HG03095 (cell line): ENCODE results near the gene SMC6.
A peak's percentile ranks its signal among the peaks of the same experiment; 100 is the strongest.

ENCODE experiments used
- ATAC-seq: cut with Tn5 transposase; IDR thresholded peaks from one replicate; pipeline ENCODE4 v1.9.1; 2021; ENCODE audit warnings: moderate library complexity; ENCODE audit not compliant: unreplicated experiment

Gene SMC6

GRCh38 chr2:17717666-17718065 is 35.9 kb downstream of the SMC6 start:
- no peak for ATAC-seq

DNA sequence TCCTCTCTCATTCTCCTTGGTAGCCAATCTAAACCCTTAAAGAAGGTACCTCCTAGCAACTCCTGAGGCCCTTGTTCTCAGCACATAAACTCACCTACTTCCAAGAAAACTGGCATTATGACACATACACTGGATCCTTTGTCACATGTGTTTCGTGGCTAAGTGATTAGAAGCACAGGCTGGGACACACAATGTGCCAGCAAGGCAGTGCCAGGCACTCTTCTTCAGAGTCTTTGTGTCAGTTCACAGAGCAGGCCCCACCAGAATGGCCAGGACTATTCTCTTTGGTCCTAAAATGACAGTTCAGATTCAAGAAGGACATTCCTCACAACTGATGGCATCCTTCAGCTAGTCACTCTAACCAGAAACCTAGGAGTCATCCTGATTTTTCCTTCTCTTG is 40.3 kb downstream of the SMC6 start:
- ATAC-seq, result no peak

GRCh38 chr2:17710547-17711248 is 42.9 kb downstream of the SMC6 start:
- ATAC-seq, result no peak

GRCh38 chr2:17709897-17710296 is 43.7 kb downstream of the SMC6 start:
- no peak for ATAC-seq

DNA sequence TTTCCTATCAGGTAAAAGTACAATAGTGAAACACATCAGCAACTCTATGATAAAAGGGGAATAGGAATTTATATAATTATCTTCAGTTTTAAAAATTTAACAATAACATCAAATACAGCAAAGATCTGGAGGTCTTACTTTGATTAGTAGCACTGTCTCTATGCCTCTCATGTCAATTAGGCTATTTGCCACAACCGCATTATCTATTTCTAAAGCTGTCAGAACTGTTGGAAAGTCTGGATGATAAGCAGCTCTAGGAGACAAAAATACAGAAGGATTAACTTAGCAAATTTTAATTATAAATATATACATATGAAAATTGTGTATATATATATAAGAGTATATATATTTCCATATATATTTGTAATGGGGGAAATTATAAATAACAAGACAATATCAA is 45.1 kb downstream of the SMC6 start:
- ATAC-seq, result no peak

GRCh38 chr2:17706845-17707244 is 46.8 kb downstream of the SMC6 start:
- no peak for ATAC-seq

GRCh38 chr2:17690776-17691175 is 62.8 kb downstream of the SMC6 start:
- ATAC-seq, result no peak

DNA sequence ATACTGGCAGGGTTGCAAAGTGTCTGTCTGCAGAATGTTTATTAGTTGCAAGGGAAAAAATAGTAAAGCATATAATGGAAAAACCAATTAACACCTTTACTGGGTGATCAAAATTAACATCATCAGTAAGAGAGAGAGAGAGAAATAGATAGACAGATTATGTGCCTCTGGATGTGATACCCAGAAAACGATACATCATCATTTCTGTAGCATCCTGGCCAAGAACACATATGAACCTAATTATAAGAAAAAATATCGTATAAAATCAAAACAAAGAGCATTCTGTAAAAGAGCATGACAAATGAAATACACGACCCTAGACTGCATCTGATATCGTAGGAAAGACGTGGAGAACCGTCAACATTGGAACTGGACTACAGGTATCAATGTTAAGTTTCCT is 64.6 kb downstream of the SMC6 start:
- ATAC-seq, result no peak

DNA sequence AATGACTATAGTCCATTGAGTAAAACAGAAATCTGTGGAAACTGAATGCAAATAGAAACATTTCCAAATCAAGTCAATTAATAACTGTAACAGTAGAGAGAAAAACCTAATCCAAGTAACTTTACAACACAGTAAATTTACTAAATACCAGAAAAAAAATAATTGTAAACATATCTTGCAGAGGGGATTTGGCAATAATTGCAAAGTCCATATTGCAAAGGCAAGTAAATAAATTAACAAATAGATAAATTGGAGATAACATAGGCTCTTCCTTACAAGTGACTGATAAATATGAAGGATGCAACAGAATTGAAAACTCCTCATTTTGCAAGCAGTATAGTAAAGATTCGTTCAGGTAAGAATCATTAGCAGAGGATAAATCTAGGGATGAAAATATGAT is 65.0 kb downstream of the SMC6 start:
- no peak for ATAC-seq

- ATAC-seq, result no peak
Observed at GRCh38 chr2:17683981-17684380, 69.6 kb downstream of the SMC6 start.

- no peak for ATAC-seq
Observed at GRCh38 chr2:17682098-17682857, 71.3 kb downstream of the SMC6 start.

DNA sequence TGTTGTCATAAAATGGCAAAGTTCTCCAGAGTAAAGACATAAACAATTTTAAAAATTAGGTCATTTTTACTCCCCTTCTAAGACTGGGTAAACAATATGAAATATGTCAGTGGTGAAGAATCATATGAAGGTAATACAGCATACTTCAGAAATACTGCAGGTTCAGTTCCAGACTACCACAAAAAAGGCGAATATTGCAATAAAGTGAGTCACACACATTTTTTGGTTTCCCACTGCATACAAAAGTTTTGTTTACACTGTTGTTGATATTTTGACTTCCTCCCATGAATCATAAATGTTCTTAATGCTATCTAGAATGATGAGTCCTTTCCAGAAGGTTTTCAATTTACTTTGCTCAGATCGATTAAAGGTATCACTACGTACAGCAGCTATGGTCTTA is 73.5 kb downstream of the SMC6 start:
- no peak for ATAC-seq

DNA sequence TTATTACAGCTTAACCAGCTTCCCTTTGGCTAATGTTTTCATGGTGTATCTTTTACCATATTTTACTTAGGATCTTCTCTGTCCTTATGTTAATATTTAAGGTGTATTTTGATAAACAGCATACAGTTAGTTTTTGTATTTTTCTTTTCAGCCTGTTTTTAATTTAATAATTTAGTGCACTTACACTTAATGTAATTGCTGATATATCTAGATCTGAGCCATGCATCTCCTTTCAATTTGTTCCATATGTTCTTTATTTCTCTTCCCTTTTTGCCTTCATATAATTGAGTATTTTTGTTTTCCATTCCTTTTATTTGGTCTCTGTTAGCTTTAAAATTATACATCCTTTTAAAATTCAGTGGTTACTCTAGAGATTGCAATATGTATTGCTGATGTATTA is 78.8 kb downstream of the SMC6 start:
- no peak for ATAC-seq

DNA sequence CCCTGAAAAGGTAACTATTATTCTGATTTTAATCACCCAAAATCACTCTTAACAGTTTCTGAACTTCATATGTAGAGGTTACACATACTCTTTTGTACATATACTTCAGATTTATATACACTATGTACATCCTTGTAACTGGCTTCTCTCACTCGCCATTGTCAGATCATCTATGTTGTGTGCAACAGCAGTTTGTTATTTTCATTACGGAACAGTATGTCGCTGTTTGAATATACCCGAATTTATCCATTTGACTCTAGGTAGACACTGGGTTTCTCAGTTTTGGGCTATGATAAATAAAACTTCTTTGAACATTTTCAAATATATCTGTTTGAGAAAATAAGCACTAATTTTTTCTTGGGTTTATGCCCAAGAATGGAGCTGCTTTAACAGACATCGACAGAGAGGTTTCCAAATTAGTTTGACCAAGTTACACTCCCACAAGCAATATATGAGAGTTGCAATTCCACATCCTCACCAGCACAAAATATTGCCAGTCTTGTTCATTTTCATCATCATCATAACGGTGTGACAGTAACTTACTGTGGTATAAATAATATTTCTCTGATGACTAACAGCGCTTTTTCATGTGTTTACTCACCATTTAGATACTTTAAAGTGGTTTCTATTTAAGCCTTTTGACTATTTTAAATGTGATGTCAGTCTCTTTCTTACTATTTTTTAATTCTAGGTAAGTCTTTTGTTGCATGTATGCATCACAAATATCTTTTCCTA is 80.9 kb downstream of the SMC6 start:
- no peak for ATAC-seq

DNA sequence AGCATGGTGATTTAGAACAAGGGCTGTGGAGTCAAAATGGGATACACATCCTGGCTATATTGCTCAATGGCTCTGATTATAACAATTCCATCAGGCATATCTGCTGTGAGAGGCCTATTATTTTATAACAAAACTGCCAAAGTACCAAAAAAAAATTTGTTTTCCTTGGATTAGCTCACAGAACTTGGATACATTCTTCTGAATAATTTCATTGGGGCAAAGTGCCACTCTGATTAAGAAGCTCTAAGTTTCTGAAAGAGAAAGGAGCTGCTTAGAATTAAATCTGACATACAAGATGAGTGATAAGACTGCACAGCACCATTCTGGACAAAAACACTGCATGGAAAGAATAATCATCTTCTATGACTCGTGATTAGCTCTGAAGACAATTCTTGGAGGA is 85.7 kb downstream of the SMC6 start:
- no peak for ATAC-seq

- ATAC-seq, result no peak
Observed at GRCh38 chr2:17664534-17664933, 89.1 kb downstream of the SMC6 start.

- no peak for ATAC-seq
Observed at GRCh38 chr2:17662723-17663122, 90.9 kb downstream of the SMC6 start.

- ATAC-seq, result no peak
Observed at GRCh38 chr2:17661460-17661859, 92.2 kb downstream of the SMC6 start.

DNA sequence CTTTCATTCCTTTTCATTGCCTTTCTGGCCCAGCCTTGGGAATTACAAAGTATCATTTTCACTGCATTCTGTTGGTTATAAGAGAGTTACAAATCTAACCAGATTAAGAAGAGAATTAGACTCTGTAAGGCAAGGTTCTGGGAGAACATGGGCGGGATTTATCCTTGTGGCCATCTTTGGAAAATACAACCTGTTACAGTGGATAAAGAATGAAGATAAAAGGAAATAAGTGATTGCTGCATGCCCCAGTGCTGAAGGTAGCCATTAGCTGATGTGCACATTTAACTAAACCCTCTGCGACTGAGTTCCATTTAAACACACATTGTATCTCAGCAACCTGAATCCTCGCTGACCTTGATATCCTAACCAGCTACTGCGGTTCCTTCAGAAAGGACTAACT is 93.4 kb downstream of the SMC6 start:
- ATAC-seq, result no peak

DNA sequence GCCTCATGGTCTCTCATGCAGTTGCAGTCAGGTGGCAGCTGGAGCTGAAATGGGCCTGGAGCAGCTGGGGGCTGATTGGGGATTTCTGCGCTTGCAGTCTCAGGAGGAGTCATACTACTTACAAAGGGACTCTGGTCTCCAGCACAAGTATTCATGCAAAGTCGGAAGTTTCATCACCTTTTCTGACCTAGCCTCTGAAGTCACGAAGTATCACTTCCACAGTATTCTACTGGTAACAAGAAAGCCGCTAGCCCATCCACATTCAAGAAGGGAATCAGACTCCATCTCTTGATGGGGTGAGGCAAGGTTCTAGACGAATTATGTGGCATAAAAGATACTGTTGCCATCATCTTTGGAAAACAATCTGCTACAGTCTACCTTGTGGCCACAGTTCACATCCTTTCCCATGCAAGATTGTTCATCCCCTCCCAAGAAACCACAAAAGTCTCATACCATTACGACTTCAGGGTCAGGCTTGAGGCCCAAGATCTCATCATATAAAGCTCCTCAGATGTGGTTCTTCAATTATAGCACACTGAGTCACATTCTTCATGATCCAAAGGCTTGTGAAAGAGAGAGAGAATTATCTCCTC is 95.3 kb downstream of the SMC6 start:
- ATAC-seq, result peak; percentile 77

GRCh38 chr2:17657759-17658158 is 95.9 kb downstream of the SMC6 start:
- ATAC-seq, result no peak
